Suprapubic skin (tissue), 4 donors: ENCODE results near the gene NRXN3. TPM values are rescaled to one million over a fixed set of nuclear protein-coding genes. Genes with fewer than 3 reads are reported as not detected.

Source experiments
- DNase-seq, 2 donors: peaks; one replicate each; pipeline ENCODE4 v3.0.0-alpha.2; 2019; ENCODE audit warnings: low spot score in 2 of 2
- H3K27ac ChIP-seq: fragments of 200-600 bp; sonication (generic); one replicate; pipeline ENCODE4 v1.5.1; 2019
- H3K27me3 ChIP-seq: fragments of 200-600 bp; sonication (generic); one replicate; pipeline ENCODE4 v1.5.1; 2019
- H3K36me3 ChIP-seq: fragments of 200-600 bp; sonication (generic); one replicate; pipeline ENCODE4 v1.5.1; 2019
- H3K4me1 ChIP-seq: fragments of 200-600 bp; sonication (generic); one replicate; pipeline ENCODE4 v1.5.1; 2019
- H3K4me3 ChIP-seq: fragments of 200-600 bp; sonication (generic); one replicate; pipeline ENCODE4 v1.5.1; 2019; ENCODE audit warnings: mild to moderate bottlenecking
- H3K9me3 ChIP-seq: fragments of 200-600 bp; sonication (generic); one replicate; pipeline ENCODE4 v1.5.1; 2019
- EP300 ChIP-seq: sonication (generic); formaldehyde crosslinking; IDR thresholded peaks from one replicate; pipeline ENCODE4 v1.6.1; 2017; ENCODE audit warnings: antibody characterized with exemption
- POLR2A ChIP-seq, 2 donors: fragments of 450-650 bp; IDR thresholded peaks; one replicate each; pipeline ENCODE4 v1.6.1; 2017; ENCODE audit warnings: antibody characterized with exemption in 2 of 2, mild to moderate bottlenecking in 2 of 2, moderate library complexity in 2 of 2
- POLR2AphosphoS5 ChIP-seq, 3 donors: sonication (generic); formaldehyde crosslinking; IDR thresholded peaks; one replicate each; pipeline ENCODE4 v1.6.1; 2017; ENCODE audit warnings: antibody characterized with exemption in 3 of 3
- WGBS: methylation state at CpG from one replicate; pipeline ENCODE4 v1.1.5; 2018; 5-methylcytosine and 5-hydroxymethylcytosine counted together
- total RNA-seq, 4 donors: library from RNA; depleted of rRNA; stranded (reverse); fragments of >200 nt; gene quantifications; one replicate each; pipeline ENCODE4 v1.1.0, GENCODE V29; 2016
- TF ChIP-seq, protein P1 (sequence below), 2 donors: fragments of 200-600 bp in 1 of 2; fragments of 450-650 bp in 1 of 2; sonication (generic) in 1 of 2; IDR thresholded peaks; one replicate each; pipeline ENCODE4 v1.5.1; 2016 to 2019; ENCODE audit warnings: antibody characterized with exemption in 2 of 2, mild to moderate bottlenecking in 1 of 2, moderate library complexity in 1 of 2

Gene NRXN3
- total RNA-seq, 4 donors from 2014 or later, result 0.79 to 4.3 (median 3.3) TPM

DNA sequence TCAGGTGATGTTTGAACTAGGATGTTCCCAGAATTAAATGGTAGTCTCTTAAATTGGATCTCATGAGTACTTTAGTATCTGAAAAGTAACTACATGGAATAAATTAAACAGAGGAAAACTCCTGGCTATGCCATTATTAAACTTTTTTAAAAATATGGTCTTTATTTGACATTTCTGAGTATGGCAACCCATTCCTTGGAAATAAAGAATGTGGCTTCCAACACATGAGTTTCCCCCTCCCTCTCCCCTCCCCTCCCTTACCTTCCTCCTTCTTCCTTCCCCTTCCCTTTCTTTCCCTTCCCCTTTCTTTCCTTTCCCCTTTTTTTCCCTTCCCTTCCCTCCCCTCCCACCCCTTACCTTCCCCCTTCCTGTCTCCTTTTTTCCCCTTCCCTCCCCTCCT, 1100.9 kb downstream of the NRXN3 start:
- no peak for DNase-seq
- H3K27ac ChIP-seq, result no peak overlapping the region
- H3K4me3 ChIP-seq, result no peak overlapping the region
- no peaks in the 10 kb centered on the region for H3K4me1 ChIP-seq
- no peaks in the 10 kb centered on the region for H3K36me3 ChIP-seq
- no peak for TF ChIP-seq POLR2A (IDR thresholded peaks at IDR 0.05)
- no peak for TF ChIP-seq POLR2AphosphoS5 (IDR thresholded peaks at IDR 0.05)
- no peak for TF ChIP-seq EP300
- TF ChIP-seq, protein P1, sequence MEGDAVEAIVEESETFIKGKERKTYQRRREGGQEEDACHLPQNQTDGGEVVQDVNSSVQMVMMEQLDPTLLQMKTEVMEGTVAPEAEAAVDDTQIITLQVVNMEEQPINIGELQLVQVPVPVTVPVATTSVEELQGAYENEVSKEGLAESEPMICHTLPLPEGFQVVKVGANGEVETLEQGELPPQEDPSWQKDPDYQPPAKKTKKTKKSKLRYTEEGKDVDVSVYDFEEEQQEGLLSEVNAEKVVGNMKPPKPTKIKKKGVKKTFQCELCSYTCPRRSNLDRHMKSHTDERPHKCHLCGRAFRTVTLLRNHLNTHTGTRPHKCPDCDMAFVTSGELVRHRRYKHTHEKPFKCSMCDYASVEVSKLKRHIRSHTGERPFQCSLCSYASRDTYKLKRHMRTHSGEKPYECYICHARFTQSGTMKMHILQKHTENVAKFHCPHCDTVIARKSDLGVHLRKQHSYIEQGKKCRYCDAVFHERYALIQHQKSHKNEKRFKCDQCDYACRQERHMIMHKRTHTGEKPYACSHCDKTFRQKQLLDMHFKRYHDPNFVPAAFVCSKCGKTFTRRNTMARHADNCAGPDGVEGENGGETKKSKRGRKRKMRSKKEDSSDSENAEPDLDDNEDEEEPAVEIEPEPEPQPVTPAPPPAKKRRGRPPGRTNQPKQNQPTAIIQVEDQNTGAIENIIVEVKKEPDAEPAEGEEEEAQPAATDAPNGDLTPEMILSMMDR (IDR thresholded peaks at IDR 0.05), result no peak
- H3K9me3 ChIP-seq, result no peaks in the 10 kb centered on the region
- peaks cover 4% of the 10 kb centered on the region for H3K27me3 ChIP-seq

- Histone ChIP-seq H3K27ac (no peak overlapping the region), H3K9me3 (no peaks in the 10 kb centered on the region), H3K4me3 (no peak overlapping the region), H3K4me1 (peaks cover 17% of the 10 kb centered on the region), H3K27me3 (peaks cover 30% of the 10 kb centered on the region), H3K36me3 (no peaks in the 10 kb centered on the region)
- TF ChIP-seq POLR2A (IDR thresholded peaks at IDR 0.05) (no peak), EP300 (no peak), POLR2AphosphoS5 (IDR thresholded peaks at IDR 0.05) (no peak)
- TF ChIP-seq, protein P1 (IDR thresholded peaks at IDR 0.05), result no peak
- no peak for DNase-seq
- 50% methylated on average over 2 of the region's 2 CpGs for WGBS
These were observed 1104.6 kb downstream of the NRXN3 start for GRCh38 chr14:79274641-79275291.

GRCh38 chr14:79275292-79275655, 1105.1 kb downstream of the NRXN3 start:
- no peak for DNase-seq
- peaks cover 31% of the 10 kb centered on the region for H3K27me3 ChIP-seq
- H3K9me3 ChIP-seq, result no peaks in the 10 kb centered on the region
- H3K36me3 ChIP-seq, result no peaks in the 10 kb centered on the region
- WGBS, result 78% methylated on average over 4 of the region's 4 CpGs
- no peak overlapping the region for H3K27ac ChIP-seq
- H3K4me1 ChIP-seq, result peaks cover 22% of the 10 kb centered on the region
- no peak for TF ChIP-seq POLR2A (IDR thresholded peaks at IDR 0.05)
- no peak for TF ChIP-seq POLR2AphosphoS5 (IDR thresholded peaks at IDR 0.05)
- no peak for TF ChIP-seq EP300
- TF ChIP-seq, protein P1 (IDR thresholded peaks at IDR 0.05), result no peak
- no peak overlapping the region for H3K4me3 ChIP-seq

DNA sequence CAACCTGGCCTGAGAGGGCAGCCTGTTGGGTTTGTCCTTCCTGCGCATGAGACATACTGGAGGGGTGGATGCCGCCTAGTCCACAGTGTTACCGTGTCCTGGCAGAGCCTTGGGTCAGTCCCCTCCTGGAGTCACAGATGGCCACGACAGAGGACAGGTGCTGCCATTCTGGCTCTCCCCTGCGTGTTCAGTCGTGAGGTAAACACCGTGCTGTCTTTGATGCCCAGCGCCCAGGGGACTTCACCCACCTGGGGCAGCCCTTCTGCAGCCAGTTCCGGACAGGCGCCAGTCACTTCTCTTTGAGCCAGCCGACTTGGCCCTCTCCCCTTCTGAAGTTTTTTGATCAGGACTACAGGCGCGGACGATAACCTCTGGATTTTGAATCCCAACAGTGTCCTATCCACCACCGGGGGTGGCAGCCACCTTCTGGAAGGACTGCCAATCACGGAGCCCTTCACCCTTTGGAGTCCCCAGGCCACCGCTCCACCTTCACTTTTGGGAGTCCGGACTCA, 1108.2 kb downstream of the NRXN3 start:
- Histone ChIP-seq H3K27ac (no peak overlapping the region), H3K4me3 (peak overlapping the region; percentile 56), H3K9me3 (no peaks in the 10 kb centered on the region), H3K36me3 (no peaks in the 10 kb centered on the region), H3K4me1 (peaks cover 23% of the 10 kb centered on the region), H3K27me3 (peaks cover 38% of the 10 kb centered on the region)
- TF ChIP-seq EP300 (no peak), POLR2A (IDR thresholded peaks at IDR 0.05) (no peak), POLR2AphosphoS5 (IDR thresholded peaks at IDR 0.05) (no peak)
- TF ChIP-seq, protein P1 (IDR thresholded peaks at IDR 0.05), result no peak
- WGBS, result 16% methylated on average over 16 of the region's 18 CpGs
- DNase-seq, result no peak

- Histone ChIP-seq H3K36me3 (no peaks in the 10 kb centered on the region), H3K4me1 (peaks cover 23% of the 10 kb centered on the region), H3K4me3 (peak overlapping the region; percentile 56), H3K9me3 (no peaks in the 10 kb centered on the region), H3K27me3 (peaks cover 42% of the 10 kb centered on the region), H3K27ac (no peak overlapping the region)
- peak in 1 of 2 donors; percentile 67 for DNase-seq
- 1% methylated on average over 51 of the region's 67 CpGs for WGBS
- no peak for TF ChIP-seq EP300
- TF ChIP-seq, protein P1 (IDR thresholded peaks at IDR 0.05), result no peak
- no peak for TF ChIP-seq POLR2AphosphoS5 (IDR thresholded peaks at IDR 0.05)
- no peak for TF ChIP-seq POLR2A (IDR thresholded peaks at IDR 0.05)
These were observed 1108.8 kb downstream of the NRXN3 start for GRCh38 chr14:79278798-79279644.
